Hematopoietic multipotent progenitor cell treated with erythropoietin and hydrocortisone succinate and interleukin-3 and kit ligand, for 8 days (in vitro differentiated cells): ENCODE data around the gene DCPS.

ENCODE experiments used
- DNase-seq: peaks from one replicate; pipeline ENCODE4 v3.0.0-alpha.2; 2015

Gene DCPS

GRCh38 chr11:126328938-126329643 is 25.2 kb downstream of the DCPS start:
- DNase-seq: no peak

- DNase-seq: no peak
These were observed 25.9 kb downstream of the DCPS start for GRCh38 chr11:126329644-126330211.

- no peak for DNase-seq
These were observed 27.4 kb downstream of the DCPS start for GRCh38 chr11:126331286-126331685.

- no peak for DNase-seq
These were observed 28.4 kb downstream of the DCPS start for GRCh38 chr11:126332221-126332711.

- no peak for DNase-seq
These were observed 29.3 kb downstream of the DCPS start for GRCh38 chr11:126333142-126333541.

- DNase-seq: no peak
These were observed 31.0 kb downstream of the DCPS start for GRCh38 chr11:126334659-126335462.

GRCh38 chr11:126335463-126335760 is 31.6 kb downstream of the DCPS start:
- no peak for DNase-seq

- DNase-seq: no peak
These were observed 32.3 kb downstream of the DCPS start for GRCh38 chr11:126336138-126336541.

GRCh38 chr11:126336671-126337101 is 32.8 kb downstream of the DCPS start:
- no peak for DNase-seq

GRCh38 chr11:126337126-126337473 is 33.2 kb downstream of the DCPS start:
- no peak for DNase-seq

GRCh38 chr11:126337474-126338241 is 33.8 kb downstream of the DCPS start:
- DNase-seq: no peak

- DNase-seq: no peak
These were observed 34.6 kb downstream of the DCPS start for GRCh38 chr11:126338346-126339055.

- DNase-seq: no peak
These were observed 35.4 kb downstream of the DCPS start for GRCh38 chr11:126339073-126339862.

GRCh38 chr11:126339863-126340434 is 36.1 kb downstream of the DCPS start:
- DNase-seq: no peak

GRCh38 chr11:126340960-126341606 is 37.2 kb downstream of the DCPS start:
- no peak for DNase-seq

GRCh38 chr11:126341760-126342161 is 37.9 kb downstream of the DCPS start:
- DNase-seq: peak; percentile 64

- no peak for DNase-seq
These were observed 39.2 kb downstream of the DCPS start for GRCh38 chr11:126343051-126343450.

- DNase-seq: peak; percentile 85
These were observed 40.6 kb downstream of the DCPS start for GRCh38 chr11:126344141-126345080.

GRCh38 chr11:126345283-126345682 is 41.4 kb downstream of the DCPS start:
- DNase-seq: no peak
